GM21515 (cell line): ENCODE results near the gene PSD4.

Experiments
- ATAC-seq: cut with Tn5 transposase; IDR thresholded peaks from one replicate; pipeline ENCODE4 v1.9.1; 2021; ENCODE audit not compliant: unreplicated experiment

Gene PSD4

DNA sequence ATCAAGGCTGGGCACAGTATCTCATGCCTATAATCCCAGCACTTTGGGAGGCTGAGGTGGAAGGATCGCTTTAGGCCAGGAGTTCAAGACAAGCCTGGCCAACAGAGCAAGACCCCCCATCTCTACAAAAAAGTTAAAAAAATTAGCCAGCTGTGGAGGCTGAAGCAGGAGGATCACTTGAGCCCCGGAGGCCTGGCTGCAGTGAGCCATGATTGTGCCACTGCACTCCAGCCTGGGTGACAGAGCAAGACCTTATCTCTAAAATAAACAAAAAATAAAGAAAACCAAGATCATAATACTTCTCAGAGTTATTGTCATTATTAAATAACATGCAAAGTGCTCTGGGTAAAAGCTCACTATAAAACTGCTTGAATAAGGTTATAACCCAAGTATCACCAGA lies 31.5 kb upstream of the PSD4 start:
- ATAC-seq: no peak

- no peak for ATAC-seq
These were observed 29.5 kb upstream of the PSD4 start for GRCh38 chr2:113144259-113144658.

DNA sequence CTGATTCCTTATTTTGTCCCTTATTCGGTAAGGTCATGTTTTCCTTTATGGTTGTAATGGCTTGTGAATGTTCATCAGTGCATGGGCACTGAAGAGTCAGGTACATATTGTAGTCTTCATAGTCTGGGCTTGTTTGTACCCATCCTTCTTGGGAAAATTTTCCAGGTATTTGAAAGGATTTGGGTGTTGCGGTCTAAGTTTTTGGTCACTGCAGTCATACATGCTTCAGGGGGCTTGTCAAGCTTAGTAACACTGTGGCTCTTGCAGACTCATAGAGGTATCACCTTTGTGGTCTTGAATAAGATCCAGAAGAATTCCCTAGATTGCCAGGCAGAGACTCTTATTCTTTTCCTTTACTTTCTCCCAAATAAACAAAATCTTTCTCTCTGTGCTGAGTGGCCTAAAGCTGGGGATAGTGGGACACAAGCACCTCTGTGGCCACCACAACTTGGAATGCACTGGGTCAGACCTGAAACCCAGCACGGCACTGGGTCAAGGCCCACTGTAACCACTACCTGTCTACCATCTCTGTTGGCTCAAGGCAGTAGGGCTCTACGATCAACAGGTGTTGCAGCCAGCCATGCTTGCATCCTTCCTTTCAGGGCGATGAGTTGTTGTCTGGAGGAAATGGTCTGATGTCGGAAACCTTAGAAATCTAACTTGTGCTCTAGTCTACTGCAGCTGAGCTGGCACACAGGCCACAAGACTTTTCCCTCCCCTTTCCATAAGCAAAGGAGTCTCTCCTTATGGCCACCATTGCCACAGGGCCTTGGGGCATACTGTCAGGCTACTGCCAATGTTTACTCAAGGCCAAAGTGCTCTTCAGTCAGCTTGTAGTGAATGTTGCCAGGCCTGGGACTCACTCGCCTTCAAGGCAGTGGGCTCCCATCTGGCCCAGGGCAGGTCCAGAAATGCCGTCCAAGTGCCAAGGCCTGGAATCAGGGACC lies 24.9 kb upstream of the PSD4 start:
- ATAC-seq: no peak

DNA sequence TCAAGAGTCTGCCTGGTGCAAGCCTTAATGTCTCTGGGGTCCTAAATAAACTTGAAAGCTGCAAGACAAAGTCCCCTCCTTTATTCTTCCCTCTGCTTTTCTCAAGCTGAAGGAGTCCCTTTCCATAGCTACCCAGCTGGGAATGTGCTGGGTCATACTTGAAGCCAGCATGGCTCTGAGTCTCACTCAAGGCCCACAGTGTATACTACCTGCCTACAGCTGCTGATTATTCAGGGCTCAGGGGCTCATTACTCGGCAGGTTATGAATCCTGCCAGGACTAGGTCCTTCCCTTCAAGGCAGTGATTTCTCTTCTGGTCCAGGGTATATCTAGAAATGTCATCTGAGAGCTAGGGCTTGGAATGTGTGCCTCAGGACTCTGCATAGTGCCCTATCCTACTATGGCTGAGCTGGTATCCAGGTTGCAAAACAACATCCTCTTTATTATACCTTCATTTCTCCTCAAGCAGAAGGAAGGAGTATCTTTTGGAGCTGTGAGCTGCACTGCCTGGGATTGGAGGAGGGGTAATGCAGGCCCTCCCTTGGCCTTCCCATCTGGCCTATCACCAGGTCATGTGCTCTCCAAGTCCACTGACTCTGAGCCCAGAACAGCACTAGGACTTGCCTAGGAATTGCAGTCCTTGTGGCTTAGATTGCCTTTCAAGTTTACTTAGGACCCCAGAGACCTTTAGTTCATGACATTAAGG lies 24.1 kb upstream of the PSD4 start:
- no peak for ATAC-seq

GRCh38 chr2:113150258-113150601 lies 23.5 kb upstream of the PSD4 start:
- no peak for ATAC-seq

DNA sequence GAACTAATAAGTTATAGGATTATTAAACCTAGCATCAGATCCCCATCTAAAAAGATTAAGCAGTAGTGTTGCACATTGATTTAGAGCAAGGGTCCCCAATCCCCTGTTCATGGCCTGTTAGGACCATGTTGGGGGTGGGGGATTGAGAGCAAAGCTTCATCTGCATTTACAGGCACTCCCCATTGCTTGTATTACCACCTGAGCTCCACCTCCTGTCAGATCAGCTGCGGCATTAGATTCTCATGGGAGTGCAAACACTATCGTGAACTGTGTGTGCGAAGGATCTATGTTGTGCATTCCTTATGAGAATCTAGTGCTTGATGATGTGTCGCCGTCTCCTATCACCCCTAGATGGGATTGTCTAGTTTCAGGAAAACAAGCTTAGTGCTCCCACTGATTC lies 18.4 kb upstream of the PSD4 start:
- ATAC-seq: no peak

DNA sequence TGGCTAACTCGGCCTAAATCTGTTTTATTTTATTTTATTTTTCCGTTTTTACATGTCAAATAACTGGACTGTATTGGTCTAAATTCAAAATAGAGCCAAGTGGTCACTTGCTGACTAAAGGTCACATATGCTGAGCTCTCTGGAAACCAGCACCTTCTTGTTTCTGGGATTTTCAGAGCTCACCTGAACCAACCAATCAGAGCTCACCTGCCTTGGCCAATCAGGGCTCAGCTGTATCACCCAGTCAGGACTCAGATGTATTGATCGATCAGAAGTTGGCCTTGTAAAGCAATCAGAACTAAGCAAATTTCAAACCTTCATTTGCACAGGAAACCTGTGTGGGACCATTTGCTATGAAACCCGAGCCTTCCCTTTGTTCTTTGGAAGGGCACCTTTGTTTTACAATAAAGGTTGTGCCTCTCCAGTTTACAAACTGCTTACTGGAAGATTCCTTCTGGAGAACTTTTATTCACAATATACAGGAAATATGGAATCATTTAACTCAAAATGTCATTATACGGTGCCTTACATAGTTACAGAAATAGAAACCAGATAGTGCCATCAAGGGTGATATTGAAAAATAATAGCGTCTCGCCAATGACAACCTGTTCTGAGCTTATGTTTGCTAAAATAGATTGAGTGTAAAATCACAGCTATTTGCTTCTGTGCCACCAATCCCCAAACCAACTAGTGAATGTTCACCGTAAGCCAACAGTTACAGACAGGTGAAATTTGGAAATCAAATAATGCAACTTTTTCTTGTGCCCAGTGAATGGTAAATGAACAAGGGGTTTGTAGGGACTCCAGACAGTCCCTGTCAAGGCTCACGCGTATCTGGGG lies 17.3 kb upstream of the PSD4 start:
- ATAC-seq: no peak

DNA sequence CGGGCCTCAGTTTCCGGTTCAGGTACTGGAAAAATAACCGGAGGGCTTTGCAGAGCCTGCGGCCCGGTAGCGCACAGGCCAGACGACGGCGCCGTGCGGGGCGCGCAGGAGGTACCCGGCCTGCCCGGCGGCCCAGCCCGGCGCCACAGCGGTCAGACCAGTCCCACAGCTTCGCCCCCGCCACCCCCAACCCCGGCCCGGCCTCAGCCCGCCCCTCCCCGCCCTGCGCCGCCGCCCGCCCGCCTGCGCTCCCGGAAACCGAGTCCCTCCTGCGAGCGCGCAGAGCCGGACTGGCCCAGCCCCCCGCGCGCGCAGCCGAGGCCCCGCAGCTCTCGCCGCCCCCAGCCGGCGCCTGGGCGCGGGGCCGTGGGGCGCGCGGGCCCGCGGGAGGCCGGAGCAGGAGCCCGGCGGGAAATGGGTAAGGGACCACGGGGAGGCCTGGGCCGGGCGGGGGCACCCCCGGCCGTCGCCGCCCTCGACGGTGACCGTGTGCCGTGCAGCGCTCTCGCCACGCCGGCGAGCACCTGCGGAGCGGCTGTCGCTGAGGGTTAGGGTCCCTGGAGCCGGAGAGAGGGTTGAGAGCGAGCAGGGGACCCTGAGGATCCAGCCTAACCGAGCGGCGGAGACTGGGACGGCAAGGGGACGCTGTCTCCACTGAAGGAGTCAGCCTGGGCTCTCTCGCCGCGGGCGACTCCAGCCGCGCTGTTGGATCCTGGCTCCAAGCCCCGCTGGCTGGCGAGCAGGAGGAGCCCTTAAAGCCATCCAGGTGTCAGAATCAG lies 16.5 kb upstream of the PSD4 start:
- ATAC-seq: peak; percentile 69

- no peak for ATAC-seq
These were observed 15.6 kb upstream of the PSD4 start for GRCh38 chr2:113157897-113158753.

GRCh38 chr2:113158884-113159553 lies 14.8 kb upstream of the PSD4 start:
- ATAC-seq: no peak

DNA sequence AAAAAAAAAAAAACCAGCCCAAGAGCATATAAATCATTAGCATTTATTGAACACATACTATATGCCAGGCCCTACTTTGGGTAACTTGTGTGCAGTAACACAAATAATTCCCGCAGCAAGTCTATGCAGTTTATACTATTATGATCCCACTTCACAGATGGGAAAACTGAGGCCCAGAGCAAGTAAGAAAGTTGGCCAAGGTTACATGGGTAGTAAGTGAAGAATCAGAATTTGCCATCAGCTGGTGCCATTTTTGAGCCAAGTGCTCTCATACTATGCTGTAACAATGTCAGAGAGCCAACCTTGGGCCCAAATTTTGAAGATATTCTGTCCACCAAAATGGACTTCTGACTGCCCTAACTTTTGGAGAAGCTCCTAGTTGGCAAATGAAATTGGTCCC lies 13.5 kb upstream of the PSD4 start:
- no peak for ATAC-seq

- no peak for ATAC-seq
These were observed 12.8 kb upstream of the PSD4 start for GRCh38 chr2:113160962-113161361.

DNA sequence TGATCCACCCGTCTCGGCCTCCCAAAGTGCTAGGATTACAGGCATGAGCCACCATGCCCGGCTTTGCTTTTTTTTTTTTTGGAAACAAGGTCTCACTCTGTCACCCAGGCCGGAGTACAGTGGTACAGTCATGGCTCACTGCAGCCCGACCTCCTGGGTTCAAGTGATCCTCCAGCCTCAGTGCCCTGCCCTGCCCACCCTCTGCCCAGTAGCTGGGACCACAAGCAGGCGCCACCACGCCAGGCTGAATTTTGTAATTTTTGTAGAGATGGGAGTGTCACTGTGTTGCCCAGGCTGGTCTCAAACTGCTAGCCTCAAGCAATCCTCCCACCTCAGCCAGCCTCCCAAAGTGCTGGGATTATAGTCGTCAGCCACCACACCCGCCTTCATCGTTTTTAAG lies 11.6 kb upstream of the PSD4 start:
- no peak for ATAC-seq

DNA sequence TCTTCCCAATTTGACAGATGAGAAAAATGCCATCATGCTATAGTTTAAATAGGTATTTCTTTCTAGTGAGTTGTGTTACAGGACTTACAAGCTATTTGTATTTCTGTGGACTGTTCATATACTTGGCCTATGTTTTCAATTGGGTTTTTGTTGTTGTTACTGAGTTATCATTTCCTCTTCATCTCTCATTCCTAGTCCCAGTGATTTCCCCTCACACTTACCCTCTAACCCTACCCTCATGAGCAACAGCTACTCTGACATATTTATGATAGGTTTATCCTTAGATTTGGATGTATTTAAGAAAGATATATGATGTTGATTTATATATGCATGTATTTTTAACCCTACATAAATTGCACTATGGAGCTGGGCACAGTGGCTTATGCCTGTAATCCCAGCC lies 10.9 kb upstream of the PSD4 start:
- ATAC-seq: no peak

GRCh38 chr2:113164215-113164929 lies 9.4 kb upstream of the PSD4 start:
- no peak for ATAC-seq

DNA sequence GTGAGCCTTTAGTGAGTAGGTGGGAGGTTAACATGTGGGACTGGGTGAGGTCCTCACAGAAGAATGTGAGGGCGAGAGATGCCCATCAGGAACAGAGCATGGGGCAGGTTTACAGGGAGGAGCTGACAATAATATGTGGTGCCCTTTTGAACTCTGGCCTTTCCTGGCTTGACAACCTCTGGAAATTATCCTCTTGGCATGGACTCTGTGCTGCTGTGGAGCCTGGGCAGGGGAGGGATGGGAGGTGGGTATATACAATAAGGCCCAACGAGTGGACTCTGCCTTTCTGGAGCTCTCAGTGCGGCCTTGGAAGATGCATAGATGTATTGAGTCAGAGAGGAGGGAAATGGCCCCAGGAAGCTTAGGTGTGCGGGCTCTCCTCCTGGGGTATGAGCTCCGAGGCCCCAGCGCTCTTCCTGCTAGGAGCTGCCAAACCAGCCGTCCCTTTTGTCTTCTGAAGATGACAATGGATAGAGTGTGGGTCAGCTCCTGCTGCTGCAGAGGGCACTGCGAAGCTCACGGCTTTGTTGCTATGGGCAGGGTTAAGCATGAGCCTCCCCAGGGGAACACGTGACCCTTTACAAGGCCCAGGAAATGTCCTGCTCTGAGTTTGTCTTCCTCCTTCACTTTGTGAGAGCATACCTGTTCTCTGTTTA lies 8.7 kb upstream of the PSD4 start:
- no peak for ATAC-seq

DNA sequence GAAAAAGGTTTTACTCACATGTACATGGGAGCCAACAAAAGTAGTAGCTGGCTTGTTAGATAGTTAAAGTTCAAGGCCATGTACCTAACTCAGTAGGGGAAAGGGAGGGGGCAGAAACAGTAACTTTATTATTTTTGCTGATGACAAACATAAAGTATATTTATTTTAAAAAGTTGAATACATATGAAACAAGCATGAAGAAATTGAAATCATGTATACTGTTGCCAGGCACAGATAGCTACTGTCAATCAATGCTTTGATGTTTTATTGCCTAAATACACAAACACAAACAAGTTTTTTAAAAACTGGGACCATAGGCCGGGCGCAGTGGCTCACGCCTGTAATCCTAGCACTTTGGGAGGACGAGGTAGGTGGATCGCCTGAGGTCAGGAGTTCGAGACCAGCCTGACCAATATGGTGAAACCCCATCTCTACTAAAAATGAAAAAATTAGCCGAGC lies 7.6 kb upstream of the PSD4 start:
- ATAC-seq: no peak
